NCI-H446 (cell line): Measurements from ENCODE around the gene TENT4A.

Experiments used
- DNase-seq, 2 experiments: peaks; one replicate each; lab custom pipeline; 2025; lab: John Stamatoyannopoulos, UW

The TENT4A gene

DNA sequence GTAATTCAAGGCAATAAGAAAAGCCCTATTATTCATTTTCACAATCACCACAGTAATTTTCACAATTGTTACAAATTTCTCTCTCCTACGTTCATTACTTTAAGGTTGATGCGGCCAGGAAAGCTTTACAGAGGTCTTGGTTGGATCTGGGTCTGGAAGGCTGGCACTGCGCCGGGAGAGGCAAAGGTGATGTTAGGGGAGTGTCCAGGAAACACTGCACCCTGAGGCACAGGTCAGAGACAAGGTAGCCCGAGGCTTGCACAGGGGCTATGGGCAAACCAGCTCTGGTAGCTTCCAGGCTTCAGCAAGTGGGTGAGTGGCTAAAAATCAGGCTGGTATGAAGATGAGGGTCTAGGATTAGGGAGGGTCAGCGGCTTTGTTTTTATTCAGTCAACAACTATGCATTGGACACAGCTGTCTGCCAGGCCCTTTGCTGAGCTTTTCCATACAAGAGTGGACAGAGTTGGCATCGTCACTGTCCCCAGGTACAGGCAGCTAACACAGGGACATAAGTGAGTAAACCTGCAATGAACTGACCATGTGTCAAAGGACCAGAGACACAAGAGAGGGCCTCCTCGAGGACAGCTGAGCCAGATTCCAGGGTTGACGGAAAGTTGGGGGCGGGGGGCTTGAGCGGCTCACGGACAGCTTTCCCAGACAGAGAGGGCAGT, 12.4 kb upstream of the TENT4A start:
- no peak for DNase-seq

DNA sequence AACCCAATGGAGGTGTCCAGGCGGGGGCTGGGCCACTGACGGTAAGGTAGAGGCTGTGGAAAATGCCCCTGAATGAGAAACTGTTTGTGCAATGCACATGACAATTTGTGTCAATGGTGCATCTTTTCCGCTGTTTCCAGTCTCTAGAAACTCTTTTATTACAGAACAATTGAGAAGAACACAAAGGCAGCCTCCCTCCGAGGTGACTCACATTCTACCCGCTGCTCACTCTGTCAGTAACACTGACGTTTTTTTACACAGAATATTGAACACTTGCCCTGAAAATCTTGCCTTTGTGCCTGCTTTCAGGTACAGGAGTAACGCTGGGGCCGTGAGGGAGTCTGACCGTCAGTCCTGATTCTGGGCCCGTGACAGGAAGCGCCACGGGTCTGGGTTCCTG, 11.7 kb upstream of the TENT4A start:
- no peak for DNase-seq

DNA sequence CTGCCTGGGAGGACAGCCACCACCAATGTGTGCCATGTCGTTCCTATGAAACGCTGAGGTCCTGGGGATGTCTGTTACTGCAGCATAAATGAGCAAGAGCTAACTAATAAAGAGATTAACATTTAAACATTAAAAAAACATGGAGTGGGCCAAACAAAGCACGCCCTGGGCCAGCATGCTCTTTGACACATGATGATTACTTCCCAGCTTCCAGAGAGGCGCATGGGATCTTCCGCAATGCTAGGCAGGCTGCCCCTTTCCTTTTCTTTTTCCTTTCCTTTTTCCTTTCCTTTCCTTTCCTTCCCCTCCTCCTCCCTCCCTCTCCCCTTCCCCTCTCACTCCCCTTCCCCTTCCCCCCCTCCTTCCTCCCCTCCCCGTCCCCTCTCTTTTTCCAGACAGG, 10.6 kb upstream of the TENT4A start:
- no peak for DNase-seq

DNA sequence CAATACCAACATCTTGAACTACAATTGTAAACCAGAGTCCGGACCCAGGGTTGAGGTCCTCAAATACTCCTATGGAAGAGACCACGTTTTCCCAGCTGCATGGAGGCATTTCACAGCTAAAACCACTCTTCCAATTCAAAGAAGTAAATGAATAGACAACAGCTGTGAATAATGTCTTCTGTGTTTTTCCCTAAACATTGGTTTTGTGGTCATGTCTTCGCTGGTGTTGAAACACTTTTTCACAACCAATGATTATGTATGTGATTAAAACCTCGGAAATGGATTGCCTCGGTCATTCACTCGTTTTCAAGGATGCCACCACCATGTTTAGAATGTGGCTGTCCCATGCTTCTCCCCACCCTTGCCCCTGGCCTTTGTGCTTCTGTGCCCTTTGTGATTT, 9.4 kb upstream of the TENT4A start:
- DNase-seq, result no peak

DNA sequence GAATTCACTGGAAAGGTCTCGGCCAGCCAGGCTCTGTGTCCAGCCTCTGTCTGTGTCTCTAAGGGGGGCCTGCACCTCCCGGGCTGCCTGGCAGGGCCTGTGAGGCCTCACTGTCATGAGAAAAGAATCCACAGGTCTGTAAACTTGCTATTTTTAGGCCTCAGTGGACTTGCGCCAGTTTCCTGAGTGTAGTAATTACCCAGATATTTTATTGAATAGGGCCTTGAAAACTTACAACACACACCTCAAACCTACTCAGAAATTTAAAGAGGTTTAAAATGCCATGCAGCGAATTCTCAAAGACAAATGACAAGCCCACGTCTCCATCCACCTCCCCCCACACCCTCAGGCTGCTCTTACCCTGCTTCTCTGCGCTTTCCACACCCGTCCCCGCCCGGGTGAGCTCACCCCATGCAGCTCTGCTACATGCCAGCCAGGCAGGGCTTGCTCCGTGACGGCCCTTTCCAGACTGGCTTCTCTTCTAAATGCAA, 8.8 kb upstream of the TENT4A start:
- DNase-seq, result no peak

GRCh38 chr5:6705088-6705487, 8.1 kb upstream of the TENT4A start:
- DNase-seq, result no peak

- DNase-seq, result no peak
These were observed 7.3 kb upstream of the TENT4A start for GRCh38 chr5:6705959-6706358.

DNA sequence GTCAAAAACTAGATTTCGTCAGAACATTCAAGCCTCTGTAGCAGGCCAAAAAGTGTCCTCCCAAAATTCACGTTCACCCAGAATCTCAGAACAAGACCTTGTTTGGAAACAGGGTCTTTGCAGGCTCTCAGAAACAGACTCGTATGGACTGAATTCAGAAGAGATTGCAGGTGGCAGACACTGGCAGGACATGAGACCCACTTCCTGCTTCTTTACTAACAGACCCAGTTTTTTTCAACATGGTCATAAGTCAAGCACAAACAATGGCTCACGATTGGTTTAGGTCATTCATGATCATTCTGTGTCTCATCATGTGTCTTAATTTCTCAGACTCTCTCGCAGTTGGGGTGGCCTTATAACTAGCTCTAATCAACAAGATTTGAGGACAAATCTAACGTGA, 5.4 kb upstream of the TENT4A start:
- DNase-seq, result no peak

GRCh38 chr5:6708814-6709213, 4.4 kb upstream of the TENT4A start:
- DNase-seq, result no peak

DNA sequence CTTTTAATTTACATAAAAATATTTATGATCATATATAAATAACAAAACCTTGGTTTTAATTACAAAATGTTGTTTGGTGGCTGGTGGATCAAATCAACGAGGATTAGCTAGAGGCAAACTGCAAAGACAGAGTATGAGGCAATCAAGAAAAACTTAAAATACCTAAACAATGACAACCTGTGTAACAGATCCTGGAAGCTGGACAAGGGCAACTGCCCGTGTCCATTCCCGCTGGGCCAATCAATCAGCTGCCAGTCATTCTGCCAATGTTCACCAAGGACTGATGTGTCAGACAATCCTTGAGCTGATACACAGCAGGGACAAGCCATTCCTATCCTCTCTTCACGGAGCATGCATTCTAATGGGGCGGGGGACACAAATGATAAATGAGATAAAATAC, 3.2 kb upstream of the TENT4A start:
- no peak for DNase-seq

- no peak for DNase-seq
These were observed 2.5 kb upstream of the TENT4A start for GRCh38 chr5:6710551-6711318.

DNA sequence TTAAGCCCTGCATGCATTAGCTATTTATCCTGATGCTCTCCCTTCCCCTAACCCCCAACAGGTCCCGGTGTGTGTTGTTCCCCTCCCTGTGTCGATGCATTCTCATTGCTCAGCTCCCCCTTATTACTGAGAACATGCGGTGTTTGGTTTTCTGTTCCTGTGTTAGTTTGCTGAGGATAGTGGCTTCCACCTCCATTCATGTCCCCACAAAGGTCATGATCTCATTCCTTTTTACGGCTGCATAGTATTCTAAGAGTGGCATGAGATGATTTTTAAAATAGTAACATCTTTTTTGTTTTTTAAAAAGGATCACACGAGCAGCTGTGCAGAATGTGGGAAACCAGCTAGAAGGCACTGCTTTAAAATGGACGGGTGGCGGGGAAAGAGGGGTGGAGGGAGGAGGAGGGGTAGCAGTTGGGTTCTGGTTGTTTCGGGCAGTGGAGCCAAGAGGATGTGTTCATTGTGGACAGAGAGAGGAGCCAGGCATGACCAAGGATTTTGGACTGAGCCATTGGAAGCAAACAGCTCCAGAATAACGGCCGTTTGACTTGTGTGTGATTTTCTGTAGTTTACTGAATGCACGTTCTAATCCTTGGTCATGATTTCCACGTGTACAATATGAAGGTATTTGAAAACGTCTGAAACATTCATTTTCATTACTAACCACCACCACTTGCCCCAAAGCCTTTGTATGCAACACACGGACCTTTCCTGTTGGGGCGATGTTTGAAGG, 1.7 kb upstream of the TENT4A start:
- DNase-seq, result no peak

GRCh38 chr5:6712142-6712576, 1.1 kb upstream of the TENT4A start:
- DNase-seq, result peak in 1 of 2 experiments; percentile 54

DNA sequence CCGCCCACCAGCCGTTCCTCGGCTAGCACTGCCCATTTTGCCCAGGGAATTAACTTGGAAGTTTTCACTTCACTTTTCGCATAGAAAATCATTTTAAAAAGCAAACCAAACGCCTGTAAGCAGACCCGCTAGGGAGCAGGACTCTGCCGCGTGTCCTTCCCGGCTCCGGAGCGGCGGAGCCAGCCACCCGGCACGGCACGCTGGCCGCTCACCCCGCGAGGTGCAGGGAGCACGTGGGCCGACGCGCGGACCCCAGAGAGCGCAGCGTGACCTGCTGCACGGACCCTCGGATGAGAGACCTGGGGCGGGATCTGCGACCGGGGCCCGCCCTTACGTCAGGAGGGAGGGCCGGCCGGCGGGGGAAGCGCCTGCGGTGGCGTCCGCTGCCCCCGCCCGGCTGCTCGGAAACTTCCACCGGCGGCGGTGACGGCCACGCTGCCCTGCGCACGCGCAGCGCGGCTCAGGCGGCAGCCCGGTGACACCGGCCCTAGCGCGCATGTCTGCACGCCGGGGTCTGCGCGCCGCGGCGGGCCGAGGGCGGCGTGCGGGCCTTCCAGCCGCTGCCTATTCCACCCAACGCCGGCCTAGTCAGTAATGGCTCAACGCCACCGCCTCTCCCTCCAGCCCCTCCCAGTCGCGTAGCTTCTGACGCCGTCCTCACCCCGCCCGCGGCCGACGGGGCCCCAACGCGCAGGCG, 507 bp upstream of the TENT4A start:
- peak; percentile 97 to 99 for DNase-seq

DNA sequence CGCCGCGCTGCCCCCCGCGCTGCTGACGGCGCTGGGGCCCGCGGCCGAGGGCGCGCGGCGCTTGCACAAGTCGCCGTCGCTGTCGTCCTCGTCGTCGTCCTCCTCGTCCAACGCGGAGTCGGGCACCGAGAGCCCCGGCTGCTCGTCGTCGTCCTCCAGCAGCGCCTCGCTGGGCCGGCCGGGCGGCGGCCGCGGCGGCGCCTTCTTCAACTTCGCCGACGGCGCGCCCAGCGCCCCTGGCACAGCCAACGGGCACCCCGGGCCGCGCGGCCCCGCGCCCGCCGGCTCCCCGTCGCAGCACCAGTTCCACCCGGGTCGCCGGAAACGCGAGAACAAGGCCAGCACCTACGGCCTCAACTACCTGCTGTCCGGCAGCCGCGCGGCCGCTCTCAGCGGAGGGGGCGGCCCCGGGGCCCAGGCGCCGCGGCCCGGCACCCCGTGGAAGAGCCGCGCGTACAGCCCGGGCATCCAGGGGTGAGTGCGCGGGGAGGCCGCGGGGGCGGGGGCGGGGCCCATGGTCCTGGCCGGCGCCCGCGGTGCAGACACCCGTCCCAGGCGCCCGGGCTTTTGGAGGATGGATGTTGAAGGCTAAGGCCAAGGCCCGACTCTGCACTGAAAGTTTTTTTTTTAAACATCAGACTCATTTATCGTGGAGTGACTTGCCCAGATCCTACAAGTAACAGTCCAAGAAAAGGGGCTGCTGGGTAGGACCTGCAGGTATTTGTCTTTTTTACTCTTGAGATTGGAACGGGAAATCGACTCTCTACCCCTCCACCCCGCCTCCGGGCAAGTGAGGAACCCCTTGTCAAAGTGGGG, 1.2 kb downstream of the TENT4A start:
- DNase-seq, result no peak

DNA sequence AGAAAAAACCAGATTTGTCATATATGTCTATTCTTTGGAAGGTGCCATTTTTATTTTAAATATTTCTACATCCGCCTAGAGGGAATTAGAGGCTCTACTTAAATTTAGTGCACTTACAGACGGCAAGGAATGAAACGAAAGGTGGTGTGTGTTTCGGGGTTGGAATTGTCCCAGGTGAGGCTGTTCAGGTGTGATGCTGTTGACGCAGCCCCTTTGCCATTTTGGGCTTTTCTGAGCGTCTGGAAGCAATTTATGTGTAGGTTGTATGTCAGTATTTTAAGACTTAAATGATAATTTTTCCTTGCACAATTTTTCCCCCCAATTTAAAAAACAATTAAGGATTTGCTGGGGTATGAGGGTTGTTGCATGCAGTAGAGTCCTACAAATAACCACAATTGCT, 2.0 kb downstream of the TENT4A start:
- no peak for DNase-seq

- DNase-seq, result no peak
These were observed 2.8 kb downstream of the TENT4A start for GRCh38 chr5:6715758-6716628.

- no peak for DNase-seq
These were observed 3.5 kb downstream of the TENT4A start for GRCh38 chr5:6716629-6717149.

DNA sequence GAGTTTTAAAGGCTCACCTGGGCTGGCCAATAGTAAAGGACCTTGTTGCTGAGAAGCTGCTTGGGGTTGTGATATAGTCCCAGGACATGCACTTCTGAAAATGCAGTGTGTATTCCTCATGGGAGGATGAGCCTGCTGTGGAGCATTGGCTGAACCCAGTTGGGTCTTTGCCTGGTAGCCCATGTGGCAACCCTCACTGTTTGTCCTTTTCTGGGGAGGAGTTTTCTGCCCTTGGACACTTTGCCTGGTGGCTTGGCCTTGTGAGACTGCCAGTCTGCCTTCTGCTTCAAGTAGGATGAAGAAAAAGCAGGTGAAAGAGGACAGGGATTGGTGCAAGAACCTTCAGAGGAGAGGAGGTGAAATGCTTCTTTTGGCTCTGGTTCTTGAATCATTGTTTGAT, 4.0 kb downstream of the TENT4A start:
- no peak for DNase-seq

GRCh38 chr5:6717687-6718086, 4.5 kb downstream of the TENT4A start:
- no peak for DNase-seq
